Natural killer cell (primary cell): Measurements from ENCODE around the gene TMC6. TPM values are rescaled to one million over a fixed set of nuclear protein-coding genes. Genes with fewer than 3 reads are reported as not detected.

Experiments
- ATAC-seq, 3 donors: fragments of 150-1000 bp in 2 of 3; fragments of 200-7000 bp in 1 of 3; cut with Tn5 transposase; 1 replicate in 1 of 3; 2 replicates in 2 of 3; pipeline ENCODE4 v1.10.0; 2021; ENCODE audit warnings: mild to moderate bottlenecking in 2 of 3, moderate library complexity in 2 of 3
- DNase-seq, 2 donors: peaks; one replicate each; pipeline versions ENCODE4 v3.0.0 to v3.0.0-alpha.2; 2013 to 2021; ENCODE audit warnings: mixed read lengths in 1 of 2
- H3K27ac ChIP-seq: one replicate; pipeline ENCODE4 v1.5.1; 2013; ENCODE audit warnings: mild to moderate bottlenecking, low read length
- H3K27me3 ChIP-seq: one replicate; pipeline ENCODE4 v1.6.1; 2013; ENCODE audit warnings: low read length; ENCODE audit not compliant: control insufficient read depth, insufficient read depth
- H3K36me3 ChIP-seq: one replicate; pipeline ENCODE4 v1.6.1; 2013; ENCODE audit warnings: low read length; ENCODE audit not compliant: control insufficient read depth, insufficient read depth
- H3K4me1 ChIP-seq: one replicate; pipeline ENCODE4 v1.6.1; 2013; ENCODE audit warnings: low read length; ENCODE audit not compliant: control insufficient read depth, insufficient read depth
- H3K4me3 ChIP-seq: one replicate; pipeline ENCODE4 v1.5.1; 2013; ENCODE audit warnings: low read length
- H3K9me3 ChIP-seq: one replicate; pipeline ENCODE4 v1.6.1; 2013; ENCODE audit warnings: low read length; ENCODE audit not compliant: control insufficient read depth, insufficient read depth
- H3K27ac Mint-ChIP-seq, 2 donors: one replicate each; pipeline ENCODE4 v1.8.0; 2022; ENCODE audit warnings: mild to moderate bottlenecking in 2 of 2, mixed read lengths in 2 of 2, moderate library complexity in 1 of 2
- H3K27me3 Mint-ChIP-seq, 2 donors: one replicate each; pipeline ENCODE4 v1.8.0; 2022; ENCODE audit warnings: low read depth in 2 of 2, mixed read lengths in 2 of 2
- H3K36me3 Mint-ChIP-seq: one replicate; pipeline ENCODE4 v1.8.0; 2022; ENCODE audit warnings: mixed read lengths
- H3K4me1 Mint-ChIP-seq, 2 donors: one replicate each; pipeline ENCODE4 v1.8.0; 2022; ENCODE audit warnings: mixed read lengths in 2 of 2
- H3K4me3 Mint-ChIP-seq: one replicate; pipeline ENCODE4 v1.8.0; 2022; ENCODE audit warnings: mild to moderate bottlenecking, moderate library complexity, mixed read lengths
- H3K9me3 Mint-ChIP-seq, 2 donors: one replicate each; pipeline ENCODE4 v1.8.0; 2022; ENCODE audit warnings: mixed read lengths in 2 of 2
- WGBS: methylation state at CpG from one replicate; pipeline ENCODE4 v1.1.7; 2013; ENCODE audit warnings: missing lambda C conversion rate; ENCODE audit not compliant: insufficient coverage; 5-methylcytosine and 5-hydroxymethylcytosine counted together
- intact Hi-C: fragments of 100-400 bp; cut with micrococcal nuclease; formaldehyde crosslinking; loops from one replicate; pipeline ENCODE4 v1.14.2; 2022
- total RNA-seq, 4 donors: library from RNA; stranded (reverse); fragments of 120-200 nt in 1 of 4; gene quantifications; one replicate each; pipeline versions ENCODE4 v1.2.3 to v1.2.4, GENCODE V29; 2013 to 2022
- TF ChIP-seq, protein P1 (sequence below): fragments of 200-600 bp; IDR thresholded peaks from one replicate; pipeline ENCODE4 v1.8.0; 2022; ENCODE audit warnings: antibody characterized with exemption

TMC6 gene
- total RNA-seq, 3 donors from 2014 or later (not counting 1 experiment from before 2014, with no cell fraction given) = 653 to 825 (median 687) TPM

DNA sequence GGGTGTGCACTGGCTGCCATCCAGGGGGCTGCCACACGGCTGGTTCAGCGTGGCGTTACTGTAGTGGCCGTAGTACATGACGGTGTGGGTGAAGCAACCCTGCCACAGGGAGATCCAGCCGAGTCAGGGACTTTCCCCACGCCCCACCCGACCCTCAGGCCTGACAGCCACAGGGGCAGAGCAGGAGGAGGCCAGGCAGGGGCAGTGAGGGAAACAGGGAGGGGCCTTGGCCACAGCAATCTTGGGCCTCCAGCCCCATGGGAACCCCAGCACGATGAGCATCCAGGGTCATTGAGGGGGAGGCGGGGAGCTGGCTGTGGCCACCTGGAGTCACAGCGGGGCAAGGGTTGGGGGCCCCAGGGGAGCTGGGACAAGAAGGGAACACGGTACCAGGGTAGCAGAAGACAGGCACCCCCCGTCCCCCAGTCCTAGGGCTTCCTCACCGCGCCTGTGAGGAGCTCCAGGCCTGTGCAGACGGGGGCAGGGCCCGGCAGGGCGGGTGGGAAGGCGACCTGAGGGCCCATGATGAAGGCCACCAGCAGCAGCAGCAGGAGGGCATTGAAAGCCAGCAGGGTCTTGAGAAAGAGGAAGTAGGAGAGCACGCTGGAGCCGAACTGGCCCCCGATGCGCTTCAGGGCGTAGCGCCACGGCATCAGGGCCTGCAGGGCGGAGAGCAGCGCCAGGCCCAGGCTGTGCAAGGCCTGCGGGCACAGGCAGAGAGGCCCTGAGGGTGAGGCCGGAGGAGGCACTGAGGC is 4.3 kb downstream of the TMC6 start:
- Mint-ChIP-seq H3K9me3 (no peaks in the 10 kb centered on the region), H3K27me3 (no peaks in the 10 kb centered on the region), H3K36me3 (no peaks in the 10 kb centered on the region), H3K27ac (peak overlapping the region; percentile 82 to 84), H3K4me1 (peaks cover 39 to 67% of the 10 kb centered on the region in 2 donors), H3K4me3 (peak overlapping the region; percentile 65)
- H3K27me3 ChIP-seq = no peaks in the 10 kb centered on the region
- TF ChIP-seq, protein P1, sequence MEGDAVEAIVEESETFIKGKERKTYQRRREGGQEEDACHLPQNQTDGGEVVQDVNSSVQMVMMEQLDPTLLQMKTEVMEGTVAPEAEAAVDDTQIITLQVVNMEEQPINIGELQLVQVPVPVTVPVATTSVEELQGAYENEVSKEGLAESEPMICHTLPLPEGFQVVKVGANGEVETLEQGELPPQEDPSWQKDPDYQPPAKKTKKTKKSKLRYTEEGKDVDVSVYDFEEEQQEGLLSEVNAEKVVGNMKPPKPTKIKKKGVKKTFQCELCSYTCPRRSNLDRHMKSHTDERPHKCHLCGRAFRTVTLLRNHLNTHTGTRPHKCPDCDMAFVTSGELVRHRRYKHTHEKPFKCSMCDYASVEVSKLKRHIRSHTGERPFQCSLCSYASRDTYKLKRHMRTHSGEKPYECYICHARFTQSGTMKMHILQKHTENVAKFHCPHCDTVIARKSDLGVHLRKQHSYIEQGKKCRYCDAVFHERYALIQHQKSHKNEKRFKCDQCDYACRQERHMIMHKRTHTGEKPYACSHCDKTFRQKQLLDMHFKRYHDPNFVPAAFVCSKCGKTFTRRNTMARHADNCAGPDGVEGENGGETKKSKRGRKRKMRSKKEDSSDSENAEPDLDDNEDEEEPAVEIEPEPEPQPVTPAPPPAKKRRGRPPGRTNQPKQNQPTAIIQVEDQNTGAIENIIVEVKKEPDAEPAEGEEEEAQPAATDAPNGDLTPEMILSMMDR = no peak
- no peak overlapping the region for H3K4me3 ChIP-seq
- intact Hi-C loops = no loop called here
- H3K9me3 ChIP-seq = no peaks in the 10 kb centered on the region
- peak overlapping the region; percentile 51 for H3K27ac ChIP-seq
- peaks cover 87% of the 10 kb centered on the region for H3K4me1 ChIP-seq
- 27% methylated on average over 30 of the region's 30 CpGs for WGBS
- DNase-seq (peak in 1 of 2 donors; percentile 54), ATAC-seq (no peak)
- peaks cover 73% of the 10 kb centered on the region for H3K36me3 ChIP-seq

DNA sequence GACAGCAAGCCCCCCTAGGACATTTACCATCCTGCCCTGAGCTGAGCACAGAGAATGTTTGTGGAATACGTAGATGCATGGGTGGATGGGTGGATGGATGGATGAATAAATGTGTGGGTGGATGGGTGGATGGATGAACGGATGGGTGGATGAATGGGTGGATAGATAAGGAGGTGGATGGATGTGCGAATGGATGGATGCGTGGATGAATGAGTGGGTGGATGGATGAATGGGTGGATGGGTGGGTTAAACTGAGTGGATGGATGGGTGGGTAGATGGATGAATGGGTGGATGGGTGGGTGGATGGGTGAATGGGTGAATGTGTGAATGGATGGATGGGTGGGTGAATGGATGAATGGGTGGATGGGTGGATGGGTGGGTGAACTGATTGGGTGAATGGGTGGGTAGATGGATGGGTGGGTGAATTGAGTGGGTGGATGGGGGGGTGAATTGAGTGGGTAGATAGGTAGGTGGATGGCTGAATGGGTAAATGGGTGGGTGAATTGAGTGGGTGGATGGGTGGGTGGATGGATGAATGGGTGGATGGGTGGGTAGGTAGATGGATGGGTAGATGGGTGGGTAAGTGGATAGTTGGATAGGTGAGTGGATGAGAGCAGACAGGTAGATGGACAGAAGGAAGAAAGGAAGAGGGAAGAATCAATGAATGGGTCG is 5.2 kb downstream of the TMC6 start:
- Histone ChIP-seq H3K9me3 (no peaks in the 10 kb centered on the region), H3K4me3 (no peak overlapping the region), H3K27me3 (no peaks in the 10 kb centered on the region), H3K27ac (peak overlapping the region; percentile 57), H3K4me1 (peaks cover 89% of the 10 kb centered on the region), H3K36me3 (peaks cover 81% of the 10 kb centered on the region)
- H3K9me3 Mint-ChIP-seq = no peaks in the 10 kb centered on the region
- peaks cover 35 to 63% of the 10 kb centered on the region in 2 donors for H3K4me1 Mint-ChIP-seq
- H3K36me3 Mint-ChIP-seq = no peaks in the 10 kb centered on the region
- H3K27me3 Mint-ChIP-seq = no peaks in the 10 kb centered on the region
- ATAC-seq (no peak), DNase-seq (no peak)
- intact Hi-C loops = no loop called here
- TF ChIP-seq, protein P1 = no peak
- WGBS = 97% methylated on average over 5 of the region's 5 CpGs
- peak overlapping the region; percentile 82 to 84 for H3K27ac Mint-ChIP-seq
- H3K4me3 Mint-ChIP-seq = peak overlapping the region; percentile 71

GRCh38 chr17:78122931-78123249 is 5.7 kb downstream of the TMC6 start:
- Mint-ChIP-seq H3K4me1 (peaks cover 37 to 66% of the 10 kb centered on the region in 2 donors), H3K9me3 (no peaks in the 10 kb centered on the region), H3K4me3 (peak overlapping the region; percentile 71), H3K27ac (peak overlapping the region; percentile 82 to 84), H3K27me3 (no peaks in the 10 kb centered on the region), H3K36me3 (no peaks in the 10 kb centered on the region)
- TF ChIP-seq, protein P1 = no peak
- Histone ChIP-seq H3K9me3 (no peaks in the 10 kb centered on the region), H3K27me3 (no peaks in the 10 kb centered on the region), H3K4me3 (no peak overlapping the region), H3K4me1 (peaks cover 93% of the 10 kb centered on the region), H3K27ac (peak overlapping the region; percentile 57), H3K36me3 (peaks cover 84% of the 10 kb centered on the region)
- DNase-seq = no peak
- intact Hi-C loops = no loop called here
- 53% methylated on average over 4 of the region's 4 CpGs for WGBS
- no peak for ATAC-seq
